ENCODE measurements around the gene EFCAB5.
"Not testable (repeated sequence)": the region's sequence is repeated elsewhere in the genome, so short reads cannot be mapped to it uniquely, and the experiment has no call there.

EFCAB5 gene

GRCh38 chr17:29941334-29941733, at the start of gene EFCAB5:
Gene EFCAB5, plus strand, starts transcription at chr17:29941634. Its CDS starts 163 bp downstream, at chr17:29941797.
- no peak for DNase-seq (ENCODE audit: low read depth)

- DNase-seq (ENCODE audit: low read depth) = no peak
Measured at GRCh38 chr17:29892201-29892600, 49.2 kb upstream of the EFCAB5 start.

GRCh38 chr17:29897136-29897535, 44.3 kb upstream of the EFCAB5 start:
- not testable (repeated sequence) for DNase-seq (ENCODE audit: low read depth)

- no peak for DNase-seq (ENCODE audit: low read depth)
Measured at GRCh38 chr17:29903471-29903870, 38.0 kb upstream of the EFCAB5 start.

GRCh38 chr17:29905086-29905878, 36.2 kb upstream of the EFCAB5 start:
- no peak for DNase-seq (ENCODE audit: low read depth)

GRCh38 chr17:29905879-29906167, 35.6 kb upstream of the EFCAB5 start:
- DNase-seq (ENCODE audit: low read depth) = no peak

- DNase-seq (ENCODE audit: low read depth) = no peak
Measured at GRCh38 chr17:29906969-29907368, 34.5 kb upstream of the EFCAB5 start.

- no peak for DNase-seq (ENCODE audit: low read depth)
Measured at GRCh38 chr17:29909236-29910003, 32.0 kb upstream of the EFCAB5 start.

- DNase-seq (ENCODE audit: low read depth) = no peak
Measured at GRCh38 chr17:29911641-29912177, 29.7 kb upstream of the EFCAB5 start.

- DNase-seq (ENCODE audit: low read depth) = no peak
Measured at GRCh38 chr17:29914819-29915537, 26.5 kb upstream of the EFCAB5 start.

GRCh38 chr17:29918016-29918415, 23.4 kb upstream of the EFCAB5 start:
- DNase-seq (ENCODE audit: low read depth) = no peak

- no peak for DNase-seq (ENCODE audit: low read depth)
Measured at GRCh38 chr17:29918922-29919856, 22.2 kb upstream of the EFCAB5 start.

- no peak for DNase-seq (ENCODE audit: low read depth)
Measured at GRCh38 chr17:29924786-29925185, 16.6 kb upstream of the EFCAB5 start.

- DNase-seq (ENCODE audit: low read depth) = no peak
Measured at GRCh38 chr17:29927546-29927945, 13.9 kb upstream of the EFCAB5 start.

- DNase-seq (ENCODE audit: low read depth) = peak; percentile 14
Measured at GRCh38 chr17:29929006-29929532, 12.4 kb upstream of the EFCAB5 start.

- DNase-seq (ENCODE audit: low read depth) = peak; percentile 78
Measured at GRCh38 chr17:29929533-29930408, 11.7 kb upstream of the EFCAB5 start, which contains the start of gene SSH2. Gene SSH2, minus strand, starts transcription at chr17:29930228. Its CDS starts 228 bp downstream, at chr17:29930000.

GRCh38 chr17:29930409-29931010, 10.9 kb upstream of the EFCAB5 start:
- DNase-seq (ENCODE audit: low read depth) = no peak

- peak; percentile 76 for DNase-seq (ENCODE audit: low read depth)
Measured at GRCh38 chr17:29931231-29931932, 10.1 kb upstream of the EFCAB5 start.

GRCh38 chr17:29933379-29933778, 8.1 kb upstream of the EFCAB5 start:
- peak; percentile 41 for DNase-seq (ENCODE audit: low read depth)
